SK-N-SH (cell line): ENCODE data around the gene ZNHIT3. TPM values are rescaled to one million over a fixed set of nuclear protein-coding genes. Genes with fewer than 3 reads are reported as not detected.

Source experiments
- CTCF ChIA-PET: fragments of 300-600, 350-600 bp; formaldehyde crosslinking; extraction: SDS; loops from one replicate; lab custom pipeline; 2021; lab: Yijun Ruan, JAX
- POLR2A ChIA-PET: fragments of 350-600 bp; sonication (Branson Sonifier 250); formaldehyde crosslinking; extraction: SDS; loops from one replicate; lab custom pipeline; 2020; ENCODE audit warnings: antibody characterized with exemption, inconsistent platforms; lab: Yijun Ruan, JAX
- DNase-seq: peaks from one replicate; pipeline ENCODE4 v3.0.0; 2012
- H2AFZ ChIP-seq: fragments of 200-600 bp; sonication (generic); 2 replicates; pipeline ENCODE4 v1.8.1; 2016; ENCODE audit warnings: antibody characterized with exemption, mild to moderate bottlenecking, low read depth
- H3F3A ChIP-seq: fragments of 200-600 bp; sonication (generic); replicated peaks from 2 replicates; pipeline ENCODE3; 2016; ENCODE audit warnings: antibody characterized with exemption, mild to moderate bottlenecking; ENCODE audit not compliant: insufficient read depth
- H3K27ac ChIP-seq, 2 experiments: fragments of 200-500 bp in 1 of 2; fragments of 200-600 bp in 1 of 2; sonication (Bioruptor generic) in 1 of 2; sonication (generic), shearing (Covaris generic) in 1 of 2; 2 replicates each; pipeline versions ENCODE4 v1.5.1 to v1.6.1; 2014 to 2016; ENCODE audit warnings: low read depth in 2 of 2, inconsistent platforms in 1 of 2, low read length in 1 of 2, mild to moderate bottlenecking in 1 of 2, mixed read lengths in 1 of 2
- H3K27me3 ChIP-seq: fragments of 200-600 bp; sonication (generic), shearing (Covaris generic); 2 replicates; pipeline ENCODE4 v1.6.1; 2016; ENCODE audit warnings: mixed run types; ENCODE audit not compliant: insufficient read depth
- H3K36me3 ChIP-seq, 2 experiments: fragments of 200-500 bp in 1 of 2; fragments of 200-600 bp in 1 of 2; sonication (Bioruptor generic) in 1 of 2; sonication (generic) in 1 of 2; replicated peaks in 1 of 2; 2 replicates each; pipeline versions ENCODE3 to v1.5.1; 2014 to 2016; ENCODE audit warnings: low read length in 1 of 2, mild to moderate bottlenecking in 1 of 2; ENCODE audit not compliant: insufficient read depth in 2 of 2, control insufficient read depth in 1 of 2
- H3K4me1 ChIP-seq, 2 experiments: fragments of 200-500 bp in 1 of 2; fragments of 200-600 bp in 1 of 2; sonication (Bioruptor generic) in 1 of 2; sonication (generic), shearing (Covaris generic) in 1 of 2; 2 replicates each; pipeline versions ENCODE4 v1.5.1 to v1.6.1; 2014 to 2016; ENCODE audit warnings: low read depth in 1 of 2, low read length in 1 of 2, mixed run types in 1 of 2; ENCODE audit not compliant: insufficient read depth in 2 of 2, control insufficient read depth in 1 of 2
- H3K4me2 ChIP-seq: fragments of 200-600 bp; sonication (generic), shearing (Covaris generic); 2 replicates; pipeline ENCODE4 v1.6.1; 2017; ENCODE audit warnings: mixed run types
- H3K4me3 ChIP-seq, 2 experiments: fragments of 200-500 bp in 1 of 2; fragments of 200-600 bp in 1 of 2; sonication (Bioruptor generic) in 1 of 2; sonication (generic), shearing (Covaris generic) in 1 of 2; 2 replicates each; pipeline versions ENCODE4 v1.5.1 to v1.8.1; 2014 to 2016; ENCODE audit warnings: low read depth in 2 of 2, inconsistent platforms in 1 of 2, low read length in 1 of 2, mild to moderate bottlenecking in 1 of 2, mixed read lengths in 1 of 2, moderate library complexity in 1 of 2
- H3K79me2 ChIP-seq: fragments of 200-600 bp; sonication (generic); 2 replicates; pipeline ENCODE4 v1.8.1; 2017; ENCODE audit warnings: mild to moderate bottlenecking; ENCODE audit not compliant: insufficient read depth
- H3K9ac ChIP-seq: fragments of 200-600 bp; sonication (generic); 2 replicates; pipeline ENCODE4 v1.6.1; 2017; ENCODE audit warnings: mixed run types
- H3K9me2 ChIP-seq: fragments of 200-600 bp; sonication (generic); 2 replicates; pipeline ENCODE4 v1.6.1; 2017; ENCODE audit warnings: mixed run types
- H3K9me3 ChIP-seq: fragments of 200-600 bp; sonication (generic); 2 replicates; pipeline ENCODE4 v1.6.1; 2017; ENCODE audit warnings: mixed run types, mild to moderate bottlenecking, moderate library complexity
- H4K20me1 ChIP-seq: fragments of 200-600 bp; sonication (generic); 2 replicates; pipeline ENCODE4 v1.6.1; 2017; ENCODE audit warnings: mild to moderate bottlenecking, mixed run types; ENCODE audit not compliant: insufficient read depth
- CHD2 ChIP-seq: fragments of 150-350 bp; IDR thresholded peaks from 2 replicates; pipeline ENCODE4 v1.6.1; 2018; ENCODE audit warnings: low read length; ENCODE audit not compliant: partially characterized antibody
- ELF1 ChIP-seq: IDR thresholded peaks from 2 replicates; pipeline ENCODE4 v1.4.0; 2012
- EP300 ChIP-seq, 2 experiments: IDR thresholded peaks; 2 replicates each; pipeline versions ENCODE4 v1.4.0 to v1.6.1; 2012; ENCODE audit warnings: borderline replicate concordance in 1 of 2, low read depth in 1 of 2, low read length in 1 of 2
- EZH2phosphoT487 ChIP-seq: fragments of 200-600 bp; sonication (generic); IDR thresholded peaks from 2 replicates; pipeline ENCODE4 v1.6.1; 2017; ENCODE audit warnings: low read depth, mixed run types, mild to moderate bottlenecking, antibody characterized with exemption, moderate library complexity, borderline replicate concordance
- FOXJ3 ChIP-seq: sonication (generic); formaldehyde crosslinking; IDR thresholded peaks from 2 replicates; pipeline ENCODE4 v1.5.1; 2020; ENCODE audit warnings: mild to moderate bottlenecking, missing genetic modification reagents
- MAX ChIP-seq: IDR thresholded peaks from 2 replicates; pipeline ENCODE4 v1.4.0; 2012; ENCODE audit warnings: low read depth
- MEF2A ChIP-seq: IDR thresholded peaks from 2 replicates; pipeline ENCODE4 v1.4.0; 2012; ENCODE audit warnings: low read depth, borderline replicate concordance
- MXI1 ChIP-seq: IDR thresholded peaks from 2 replicates; pipeline ENCODE4 v1.6.1; 2012; ENCODE audit warnings: mild to moderate bottlenecking, low read depth, low read length, improper control_type of control experiment
- NFIC ChIP-seq: IDR thresholded peaks from 2 replicates; pipeline ENCODE4 v1.4.0; 2012; ENCODE audit warnings: borderline replicate concordance
- PBX3 ChIP-seq: IDR thresholded peaks from 2 replicates; pipeline ENCODE4; 2012
- REST ChIP-seq: IDR thresholded peaks from 2 replicates; pipeline ENCODE4 v1.6.1; 2012; ENCODE audit warnings: mild to moderate bottlenecking, low read depth, low read length, moderate library complexity
- RFX5 ChIP-seq: IDR thresholded peaks from 2 replicates; pipeline ENCODE4 v1.6.1; 2012; ENCODE audit warnings: mild to moderate bottlenecking, improper control_type of control experiment, low read length
- RXRA ChIP-seq: IDR thresholded peaks from 2 replicates; pipeline ENCODE4 v1.4.0; 2012; ENCODE audit warnings: low read depth, mild to moderate bottlenecking, borderline replicate concordance
- SIN3A ChIP-seq: IDR thresholded peaks from 2 replicates; pipeline ENCODE4 v1.6.1; 2012; ENCODE audit warnings: low read depth, mild to moderate bottlenecking, low read length, moderate library complexity, borderline replicate concordance
- SMC3 ChIP-seq: IDR thresholded peaks from 2 replicates; pipeline ENCODE4 v1.6.1; 2012; ENCODE audit warnings: low read depth, low read length, improper control_type of control experiment
- TAF1 ChIP-seq: IDR thresholded peaks from 2 replicates; pipeline ENCODE4 v1.6.1; 2012; ENCODE audit warnings: low read depth, mild to moderate bottlenecking, low read length, moderate library complexity, borderline replicate concordance
- TCF12 ChIP-seq: IDR thresholded peaks from 2 replicates; pipeline ENCODE4 v1.4.0; 2012
- TEAD4 ChIP-seq: IDR thresholded peaks from 2 replicates; pipeline ENCODE4 v1.4.0; 2012; ENCODE audit warnings: mild to moderate bottlenecking, borderline replicate concordance; ENCODE audit not compliant: insufficient read depth
- USF1 ChIP-seq: IDR thresholded peaks from 2 replicates; pipeline ENCODE4 v1.4.0; 2012; ENCODE audit warnings: low read depth, borderline replicate concordance
- USF2 ChIP-seq: fragments of 150-350 bp; IDR thresholded peaks from 2 replicates; pipeline ENCODE4 v1.6.1; 2017; ENCODE audit warnings: antibody characterized with exemption, low read length, low read depth, borderline replicate concordance
- WGBS: methylation state at CpG from one replicate; pipeline ENCODE4 v1.1.6; 2017; ENCODE audit warnings: low lambda C conversion rate; 5-methylcytosine and 5-hydroxymethylcytosine counted together
- polyA plus RNA-seq, 3 experiments: library from polyadenylated mRNA; depleted of rRNA; stranded (reverse); fragments of >200 nt; gene quantifications; 2 replicates each; pipeline ENCODE4 v1.2.3, GENCODE V29; 2012

The ZNHIT3 gene
- polyA plus RNA-seq, 1 of the 3 experiments (the other 2 are of a cell fraction) = 59.9 TPM

- no peak for DNase-seq
- CTCF ChIA-PET = interaction anchor here (3.4 kb wide), 1 partner anchor 13 kb away, joined by 24 read pairs; no protein-coding TSS in a partner anchor
These were observed 16.7 kb upstream of the ZNHIT3 start for GRCh38 chr17:36469733-36470132.

GRCh38 chr17:36470499-36470898 lies 16.0 kb upstream of the ZNHIT3 start:
- Histone ChIP-seq H4K20me1 (no peaks in the 10 kb centered on the region), H2AFZ (no peak overlapping the region), H3K79me2 (no peaks in the 10 kb centered on the region), H3K4me3 (no peak overlapping the region), H3K9me2 (no peaks in the 10 kb centered on the region), H3K27ac (no peak overlapping the region), H3K27me3 (peaks cover 36% of the 10 kb centered on the region; the same call in 1 of the 2 replicates), H3K9me3 (no peaks in the 10 kb centered on the region), H3F3A (no peaks in the 10 kb centered on the region), H3K9ac (no peak overlapping the region), H3K36me3 (no peaks in the 10 kb centered on the region), H3K4me2 (no peak overlapping the region), H3K4me1 (no peaks in the 10 kb centered on the region)
- ChIA-PET CTCF (interaction anchor here (3.4 kb wide), 1 partner anchor 12 kb away, joined by 24 read pairs; no protein-coding TSS in a partner anchor), POLR2A (no interaction called here)
- DNase-seq = no peak
- no peak for TF ChIP-seq EZH2phosphoT487
- no peak for TF ChIP-seq MEF2A
- no peak for TF ChIP-seq NFIC
- TF ChIP-seq REST = no peak
- no peak for TF ChIP-seq RFX5
- no peak for TF ChIP-seq CHD2
- no peak for TF ChIP-seq TEAD4
- TF ChIP-seq FOXJ3 (CRISPR knock-in tag) = no peak
- TF ChIP-seq USF2 = no peak
- no peak for TF ChIP-seq RXRA
- no peak for TF ChIP-seq MXI1
- TF ChIP-seq SMC3 = no peak
- no peak for TF ChIP-seq MAX
- TF ChIP-seq EP300 (IDR thresholded peaks at IDR 0.05; ENCODE audit: borderline replicate concordance in 1 of 2, low read depth in 1 of 2, low read length in 1 of 2) = no peak
- TF ChIP-seq ELF1 = no peak
- no peak for TF ChIP-seq TCF12
- TF ChIP-seq TAF1 = no peak
- TF ChIP-seq PBX3 = no peak
- TF ChIP-seq SIN3A = no peak

More at GRCh38 chr17:36469733-36470132, 16.7 kb upstream of the ZNHIT3 start:
- Histone ChIP-seq H3K9ac (no peak overlapping the region), H2AFZ (no peak overlapping the region), H3K79me2 (no peaks in the 10 kb centered on the region), H4K20me1 (no peaks in the 10 kb centered on the region), H3F3A (no peaks in the 10 kb centered on the region), H3K4me1 (no peaks in the 10 kb centered on the region), H3K4me2 (no peak overlapping the region), H3K36me3 (no peaks in the 10 kb centered on the region), H3K9me2 (no peaks in the 10 kb centered on the region), H3K9me3 (no peaks in the 10 kb centered on the region), H3K4me3 (no peak overlapping the region), H3K27me3 (peaks cover 36% of the 10 kb centered on the region; the same call in 1 of the 2 replicates), H3K27ac (no peak overlapping the region)
- TF ChIP-seq EP300 (IDR thresholded peaks at IDR 0.05; ENCODE audit: borderline replicate concordance in 1 of 2, low read depth in 1 of 2, low read length in 1 of 2) (no peak), RXRA (no peak), NFIC (no peak), SIN3A (no peak), USF1 (no peak)
- POLR2A ChIA-PET = interaction anchor here (0.9 kb wide), 1 partner anchor 14 kb away, joined by 3 read pairs; no protein-coding TSS in a partner anchor
- 2% methylated on average over 7 of the region's 7 CpGs for WGBS
